ENCODE data around the gene STRADB. TPM values are rescaled to one million over a fixed set of nuclear protein-coding genes. Genes with fewer than 3 reads are reported as not detected.
"Not testable (repeated sequence)": the region's sequence is repeated elsewhere in the genome, so short reads cannot be mapped to it uniquely, and the experiment has no call there.

The STRADB gene
- total RNA-seq, 4 donors from 2014 or later: 36.2 to 175 (median 98.5) TPM

- Histone ChIP-seq H3K4me3 (no peak overlapping the region), H3K27me3 (no peaks in the 10 kb centered on the region), H3K4me1 (peaks cover 6 to 37% (median 16%) of the 10 kb centered on the region in 4 donors), H3K36me3 (no peaks in the 10 kb centered on the region), H3K27ac (no peak overlapping the region), H3K9me3 (no peaks in the 10 kb centered on the region)
- no peak for TF ChIP-seq EP300 (IDR thresholded peaks at IDR 0.05; ENCODE audit: low read depth)
- no peak for TF ChIP-seq CTCF (IDR thresholded peaks at IDR 0.05)
- no peak for TF ChIP-seq POLR2AphosphoS5 (IDR thresholded peaks at IDR 0.05)
- no peak for TF ChIP-seq POLR2A (IDR thresholded peaks at IDR 0.05)
- 94 to 100% methylated on average over 1 to 9 of the region's 9 CpGs for WGBS, 2 donors (ENCODE audit: low coverage in 1 of 2)
- intact Hi-C loops (cut with DNase I; ENCODE audit: low total_unique reads): no loop called here
- DNase-seq: no peak
- in situ Hi-C loops (cut with MboI; ENCODE audit: low pct_ligation_motif_present in 1 of 4, low pct_unique_long_range_greater_than_20kb in 1 of 4, low sequenced_read_pairs in 3 of 4): no loop called here
These were observed 25.6 kb upstream of the STRADB start for GRCh38 chr2:201425952-201426351.

- H3K9me3 ChIP-seq; in situ Hi-C loops (cut with MboI; ENCODE audit: low pct_ligation_motif_present in 1 of 4, low pct_unique_long_range_greater_than_20kb in 1 of 4, low sequenced_read_pairs in 3 of 4); DNase-seq; H3K36me3 ChIP-seq; H3K4me3 ChIP-seq; H3K27me3 ChIP-seq; intact Hi-C loops (cut with DNase I; ENCODE audit: low total_unique reads); H3K27ac ChIP-seq: not testable (repeated sequence)
- H3K4me1 ChIP-seq: peaks cover 16 to 38% (median 21%) of the 10 kb centered on the region in 4 donors
These were observed 23.2 kb upstream of the STRADB start for GRCh38 chr2:201428366-201428765.

- H3K36me3 ChIP-seq; intact Hi-C loops (cut with DNase I; ENCODE audit: low total_unique reads); H3K9me3 ChIP-seq; in situ Hi-C loops (cut with MboI; ENCODE audit: low pct_ligation_motif_present in 1 of 4, low pct_unique_long_range_greater_than_20kb in 1 of 4, low sequenced_read_pairs in 3 of 4); DNase-seq; H3K27me3 ChIP-seq; H3K4me3 ChIP-seq; H3K27ac ChIP-seq: not testable (repeated sequence)
- 95% methylated on average over 3 to 6 of the region's 6 CpGs for WGBS, 2 donors (ENCODE audit: low coverage in 1 of 2)
- peaks cover 13 to 36% (median 17%) of the 10 kb centered on the region in 4 donors for H3K4me1 ChIP-seq
These were observed 21.7 kb upstream of the STRADB start for GRCh38 chr2:201429835-201430234.

GRCh38 chr2:201430322-201430721, 21.2 kb upstream of the STRADB start:
- DNase-seq: not testable (repeated sequence)

GRCh38 chr2:201430839-201431238, 20.7 kb upstream of the STRADB start:
- in situ Hi-C loops (cut with MboI; ENCODE audit: low pct_ligation_motif_present in 1 of 4, low pct_unique_long_range_greater_than_20kb in 1 of 4, low sequenced_read_pairs in 3 of 4) (no loop called here), intact Hi-C loops (cut with DNase I; ENCODE audit: low total_unique reads) (no loop called here)
- WGBS, 2 donors (ENCODE audit: low coverage in 1 of 2): 78 to 100% methylated on average over 3 to 5 of the region's 5 CpGs
- no peak overlapping the region for H3K27ac ChIP-seq
- no peaks in the 10 kb centered on the region for H3K36me3 ChIP-seq
- no peak for DNase-seq
- peaks cover 8 to 29% (median 14%) of the 10 kb centered on the region in 4 donors for H3K4me1 ChIP-seq
- H3K27me3 ChIP-seq: no peaks in the 10 kb centered on the region
- TF ChIP-seq CTCF (IDR thresholded peaks at IDR 0.05) (no peak), POLR2AphosphoS5 (IDR thresholded peaks at IDR 0.05) (no peak), EP300 (IDR thresholded peaks at IDR 0.05; ENCODE audit: low read depth) (no peak), POLR2A (IDR thresholded peaks at IDR 0.05) (no peak)
- H3K4me3 ChIP-seq: no peak overlapping the region
- no peaks in the 10 kb centered on the region for H3K9me3 ChIP-seq

More at GRCh38 chr2:201430322-201430721, 21.2 kb upstream of the STRADB start:
- H3K27me3 ChIP-seq; H3K36me3 ChIP-seq; intact Hi-C loops (cut with DNase I; ENCODE audit: low total_unique reads); in situ Hi-C loops (cut with MboI; ENCODE audit: low pct_ligation_motif_present in 1 of 4, low pct_unique_long_range_greater_than_20kb in 1 of 4, low sequenced_read_pairs in 3 of 4); H3K4me3 ChIP-seq; H3K9me3 ChIP-seq; H3K27ac ChIP-seq: not testable (repeated sequence)
- peaks cover 8 to 31% (median 14%) of the 10 kb centered on the region in 4 donors for H3K4me1 ChIP-seq
- WGBS, 2 donors (ENCODE audit: low coverage in 1 of 2): 94 to 100% methylated on average over 1 to 12 of the region's 12 CpGs

- in situ Hi-C loops (cut with MboI; ENCODE audit: low pct_ligation_motif_present in 1 of 4, low pct_unique_long_range_greater_than_20kb in 1 of 4, low sequenced_read_pairs in 3 of 4): no loop called here
- intact Hi-C loops (cut with DNase I; ENCODE audit: low total_unique reads): no loop called here
- Histone ChIP-seq H3K27ac (peak overlapping the region; percentile 10 to 63 (median 43)), H3K36me3 (no peaks in the 10 kb centered on the region), H3K27me3 (no peaks in the 10 kb centered on the region), H3K4me3 (no peak overlapping the region), H3K9me3 (no peaks in the 10 kb centered on the region), H3K4me1 (peaks cover 8 to 29% (median 14%) of the 10 kb centered on the region in 4 donors)
- DNase-seq: no peak
- TF ChIP-seq POLR2A (IDR thresholded peaks at IDR 0.05): no peak
- TF ChIP-seq POLR2AphosphoS5 (IDR thresholded peaks at IDR 0.05): no peak
- no peak for TF ChIP-seq CTCF (IDR thresholded peaks at IDR 0.05)
- no peak for TF ChIP-seq EP300 (IDR thresholded peaks at IDR 0.05; ENCODE audit: low read depth)
- 47 to 51% methylated on average over 4 of the region's 4 CpGs for WGBS, 2 donors (ENCODE audit: low coverage in 1 of 2)
These were observed 19.4 kb upstream of the STRADB start for GRCh38 chr2:201432038-201432620.

Data from transverse colon (tissue), 4 donors.